K562 (cell line): Measurements from ENCODE around the gene OTP.

Experiments used
- CTCF ChIP-seq, 3 experiments: IDR thresholded peaks in 2 of 3; conservative IDR thresholded peaks in 1 of 3; 2 replicates each; pipeline ENCODE4 v1.5.1; 2011 to 2012; ENCODE audit warnings: low read length in 3 of 3, mild to moderate bottlenecking in 3 of 3, control low read depth in 2 of 3, improper control_type of control experiment in 1 of 3, inconsistent platforms in 1 of 3, low read depth in 1 of 3, mixed read lengths in 1 of 3, moderate library complexity in 1 of 3; ENCODE audit not compliant: insufficient read depth in 2 of 3
- EP300 ChIP-seq: IDR thresholded peaks from 2 replicates; pipeline ENCODE4 v1.6.1; 2012; ENCODE audit warnings: low read length, improper control_type of control experiment
- ESRRA ChIP-seq: fragments of 450-650 bp; IDR thresholded peaks from 2 replicates; pipeline ENCODE4 v1.6.1; 2014; ENCODE audit warnings: low read depth, mild to moderate bottlenecking, moderate library complexity, borderline replicate concordance
- JUND ChIP-seq, 2 experiments: IDR thresholded peaks; 2 replicates in 1 of 2; 3 replicates in 1 of 2; pipeline ENCODE4 v1.6.1; 2011; ENCODE audit warnings: borderline replicate concordance in 2 of 2, low read depth in 2 of 2, low read length in 2 of 2, improper control_type of control experiment in 1 of 2, missing biosample characterization in 1 of 2, missing genetic modification characterization in 1 of 2, missing genetic modification reagents in 1 of 2
- MTA3 ChIP-seq: fragments of 450-650 bp; formaldehyde crosslinking; IDR thresholded peaks from 2 replicates; pipeline ENCODE4 v1.6.1; 2017; ENCODE audit warnings: mild to moderate bottlenecking, borderline replicate concordance
- NCOA1 ChIP-seq: fragments of 450-650 bp; IDR thresholded peaks from 2 replicates; pipeline ENCODE4 v1.6.1; 2016; ENCODE audit warnings: low read depth
- NFXL1 ChIP-seq: fragments of 450-650 bp; formaldehyde crosslinking; IDR thresholded peaks from 2 replicates; pipeline ENCODE4 v1.4.0; 2021; ENCODE audit warnings: mild to moderate bottlenecking
- PHB ChIP-seq: fragments of 250-450 bp; sonication (Bioruptor Pico); IDR thresholded peaks from 2 replicates; pipeline ENCODE4 v1.5.0; 2021
- SNRNP70 ChIP-seq: fragments of 200-400 bp; formaldehyde crosslinking; optimal IDR thresholded peaks from 2 replicates; pipeline ENCODE3; 2017; ENCODE audit warnings: low read depth, low read length
- SRF ChIP-seq, 2 experiments: fragments of 250-450, 450-650 bp in 1 of 2; sonication (Bioruptor Pico) in 1 of 2; sonication (generic) in 1 of 2; formaldehyde crosslinking; IDR thresholded peaks; 2 replicates each; pipeline versions ENCODE4 v1.5.0 to v1.5.1; 2020 to 2022; ENCODE audit warnings: mild to moderate bottlenecking in 1 of 2, missing genetic modification reagents in 1 of 2
- YY1 ChIP-seq, 3 experiments: IDR thresholded peaks; 2 replicates each; pipeline ENCODE4 v1.6.1; 2011; ENCODE audit warnings: low read length in 2 of 3, mild to moderate bottlenecking in 2 of 3, moderate library complexity in 2 of 3, borderline replicate concordance in 1 of 3, control low read depth in 1 of 3, low read depth in 1 of 3; ENCODE audit not compliant: insufficient read depth in 3 of 3, insufficient replicate concordance in 2 of 3, control insufficient read depth in 1 of 3, insufficient read length in 1 of 3; ENCODE audit errors: extremely low read depth in 1 of 3

GRCh38 chr5:77637998-77638762 lies at the start of gene OTP:
- TF ChIP-seq CTCF (IDR thresholded peaks at IDR 0.05 in 2 of 3, conservative IDR thresholded peaks at IDR 0.05 in 1 of 3; ENCODE audit: insufficient read depth in 2 of 3, low read depth in 1 of 3, low read length in 3 of 3) (no peak), MTA3 (no peak), ESRRA (no peak), SRF (CRISPR knock-in tag; IDR thresholded peaks at IDR 0.05) (no peak), NFXL1 (CRISPR knock-in tag) (no peak), PHB (no peak), JUND (IDR thresholded peaks at IDR 0.05; ENCODE audit: borderline replicate concordance, low read depth, low read length) (no peak), JUND (tag; IDR thresholded peaks at IDR 0.05; ENCODE audit: borderline replicate concordance, low read depth, low read length) (no peak), EP300 (no peak), NCOA1 (no peak), YY1 (IDR thresholded peaks at IDR 0.05; ENCODE audit: borderline replicate concordance in 1 of 3, control insufficient read depth in 1 of 3, extremely low read depth in 1 of 3, insufficient read depth in 3 of 3, insufficient read length in 1 of 3, insufficient replicate concordance in 2 of 3, low read depth in 1 of 3, low read length in 2 of 3) (no peak), SNRNP70 (no peak)
